Lower leg skin (tissue), 3 donors: Measurements from ENCODE around the gene CCDC91.

ENCODE experiments used
- CTCF ChIP-seq, 3 donors: fragments of 450-650 bp; IDR thresholded peaks; one replicate each; pipeline ENCODE4 v1.5.1; 2016; ENCODE audit warnings: antibody characterized with exemption in 3 of 3, mild to moderate bottlenecking in 3 of 3, moderate library complexity in 2 of 3
- POLR2A ChIP-seq, 2 donors: fragments of 450-650 bp; IDR thresholded peaks; one replicate each; pipeline ENCODE4 v1.6.1; 2016 to 2017; ENCODE audit warnings: antibody characterized with exemption in 2 of 2, mild to moderate bottlenecking in 1 of 2, moderate library complexity in 1 of 2

GRCh38 chr12:28313631-28314030 lies 123.4 kb downstream of the CCDC91 start:
- no peak for TF ChIP-seq CTCF (IDR thresholded peaks at IDR 0.05)
- TF ChIP-seq POLR2A (IDR thresholded peaks at IDR 0.05): no peak
